HepG2 (cell line): ENCODE data around the gene MEGF6. TPM values are rescaled to one million over a fixed set of nuclear protein-coding genes. Genes with fewer than 3 reads are reported as not detected.

Experiments
- ATAC-seq: fragments of 200-7000 bp; cut with Tn5 transposase; 3 replicates; pipeline ENCODE4 v1.9.1; 2020; ENCODE audit warnings: mild to moderate bottlenecking, moderate library complexity
- BruUV-seq: library from RNA; stranded (reverse); fragments of 400-500 nt; replicated peaks from 2 replicates; lab custom pipeline; 2021; lab: Mats Ljungman, UMichigan
- CTCF ChIA-PET: fragments of 300-600 bp; formaldehyde crosslinking; extraction: SDS; loops from one replicate; lab custom pipeline; 2021; ENCODE audit warnings: low total read pairs, inconsistent platforms, low intra/inter-chr PET ratio; lab: Yijun Ruan, JAX
- POLR2A ChIA-PET: fragments of 350-600 bp; sonication (Branson Sonifier 250); formaldehyde crosslinking; loops from one replicate; lab custom pipeline; 2020; ENCODE audit warnings: antibody characterized with exemption, inconsistent platforms; lab: Yijun Ruan, JAX
- DNase-seq: peaks from one replicate; pipeline ENCODE4 v3.0.0-alpha.2; 2015; ENCODE audit warnings: low spot score
- FAIRE-seq: peaks from 3 replicates; lab custom pipeline; 2011; peaks lifted over from hg19 to GRCh38; lab: Jason Lieb, UNC
- H2AFZ ChIP-seq: one replicate; pipeline ENCODE4 v1.6.1; 2011; ENCODE audit warnings: low read length, inconsistent platforms
- H3K27ac ChIP-seq: fragments of 300-600 bp; 3 replicates; pipeline ENCODE4 v1.8.0; 2011; ENCODE audit warnings: mixed run types, mild to moderate bottlenecking, mixed read lengths, low read length, inconsistent platforms; ENCODE audit not compliant: insufficient read depth; ENCODE audit errors: extremely low read length
- H3K27me3 ChIP-seq, 2 experiments: fragments of 200-600 bp in 1 of 2; 2 replicates in 1 of 2; 3 replicates in 1 of 2; pipeline versions ENCODE4 v1.6.0 to v1.8.0; 2011; ENCODE audit warnings: low read length in 2 of 2, mild to moderate bottlenecking in 2 of 2, moderate library complexity in 2 of 2, inconsistent platforms in 1 of 2; ENCODE audit not compliant: insufficient read depth in 2 of 2, control insufficient read depth in 1 of 2
- H3K36me3 ChIP-seq, 2 experiments: fragments of 200-600 bp in 1 of 2; replicated peaks in 1 of 2; 2 replicates in 1 of 2; 3 replicates in 1 of 2; pipeline versions ENCODE4 v1.5.1 to v1.8.0; 2011; ENCODE audit warnings: low read length in 2 of 2, inconsistent platforms in 1 of 2; ENCODE audit not compliant: insufficient read depth in 2 of 2, control insufficient read depth in 1 of 2
- H3K4me1 ChIP-seq: 2 replicates; pipeline ENCODE4 v1.5.1; 2012; ENCODE audit warnings: low read length, inconsistent platforms; ENCODE audit not compliant: insufficient read depth
- H3K4me2 ChIP-seq: 2 replicates; pipeline ENCODE4 v1.6.0; 2011; ENCODE audit warnings: low read depth, low read length, inconsistent platforms
- H3K4me3 ChIP-seq, 3 experiments: fragments of 200-600 bp in 1 of 3; sonication (generic), shearing (Covaris generic) in 1 of 3; replicated peaks in 1 of 3; 2 replicates each; pipeline ENCODE4 v1.5.1; 2011 to 2016; ENCODE audit warnings: low read length in 3 of 3, inconsistent platforms in 2 of 3, low read depth in 2 of 3, mild to moderate bottlenecking in 2 of 3, control low read depth in 1 of 3, mixed read lengths in 1 of 3; ENCODE audit not compliant: insufficient read depth in 1 of 3
- H3K79me2 ChIP-seq: one replicate; pipeline ENCODE4 v1.6.1; 2011; ENCODE audit warnings: low read length, inconsistent platforms; ENCODE audit not compliant: insufficient read depth
- H3K9ac ChIP-seq: 2 replicates; pipeline ENCODE4 v1.6.0; 2011; ENCODE audit warnings: mild to moderate bottlenecking, low read depth, low read length, inconsistent platforms; ENCODE audit not compliant: insufficient read depth
- H3K9me3 ChIP-seq: 2 replicates; pipeline ENCODE4 v1.5.1; 2012; ENCODE audit warnings: mild to moderate bottlenecking, low read length
- H4K20me1 ChIP-seq: 2 replicates; pipeline ENCODE4 v1.6.0; 2011; ENCODE audit warnings: inconsistent platforms, mild to moderate bottlenecking, low read length, moderate library complexity; ENCODE audit not compliant: insufficient read depth
- CENPT ChIP-seq: sonication (generic); formaldehyde crosslinking; IDR thresholded peaks from 2 replicates; pipeline ENCODE4 v1.8.0; 2022; ENCODE audit warnings: low read depth, mild to moderate bottlenecking, moderate library complexity, missing genetic modification reagents
- MIXL1 ChIP-seq: IDR thresholded peaks from 2 replicates; pipeline ENCODE4 v1.6.1; 2016
- RNF219 ChIP-seq: sonication (generic); formaldehyde crosslinking; IDR thresholded peaks from 2 replicates; pipeline ENCODE4 v1.5.0; 2020; ENCODE audit warnings: mild to moderate bottlenecking, missing genetic modification reagents
- THAP7 ChIP-seq: sonication (generic); formaldehyde crosslinking; IDR thresholded peaks from 2 replicates; pipeline ENCODE4 v1.8.1; 2023; ENCODE audit warnings: mild to moderate bottlenecking, missing genetic modification reagents
- ZNF770 ChIP-seq: sonication (generic); formaldehyde crosslinking; IDR thresholded peaks from 2 replicates; pipeline ENCODE4 v1.5.0; 2020; ENCODE audit warnings: mild to moderate bottlenecking, missing genetic modification reagents
- WGBS: methylation state at CpG from one replicate; pipeline ENCODE4 v1.1.6; 2017; ENCODE audit warnings: low lambda C conversion rate; 5-methylcytosine and 5-hydroxymethylcytosine counted together
- in situ Hi-C: cut with HindIII; loops from 2 replicates; pipeline ENCODE4 v1.10.0; 2017; ENCODE audit warnings: low pct_unique_long_range_greater_than_20kb; ENCODE audit not compliant: extremely low pct_ligation_motif_present
- intact Hi-C: fragments of 100-400 bp; cut with micrococcal nuclease; formaldehyde crosslinking; loops from one replicate; pipeline ENCODE4 v1.10.0; 2022; ENCODE audit not compliant: unreplicated experiment
- polyA plus RNA-seq, 8 experiments: library from polyadenylated mRNA; depleted of rRNA in 3 of 8; stranded (reverse) in 7 of 8; unstranded in 1 of 8; fragments of >200 nt; fragmentation: Illumina TruSeq in 4 of 8; extraction: Trizol in 4 of 8; gene quantifications; 2 replicates each; pipeline versions ENCODE4 v1.2.1 to v1.2.3, GENCODE V29; 2011 to 2016; ENCODE audit warnings: low read depth in 4 of 8, missing spikeins in 1 of 8, mixed read lengths in 1 of 8; ENCODE audit not compliant: insufficient read depth in 1 of 8
- total RNA-seq, 5 experiments: library from RNA; depleted of rRNA; stranded (reverse); fragments of >200 nt; fragmentation: Illumina TruSeq; extraction: Trizol; gene quantifications; 2 replicates each; pipeline ENCODE4 v1.2.3, GENCODE V29; 2016; ENCODE audit warnings: low read depth in 1 of 5

The MEGF6 gene
- total and polyA plus RNA-seq, 2 of the 13 experiments (the other 11 are each of a cell fraction or from before 2014, with no cell fraction given), result 1.9 TPM

GRCh38 chr1:3492545-3493246 is 118.6 kb downstream of the MEGF6 start:
- intact Hi-C loops, result loop anchor here (5.0 kb wide), 1 partner anchor 125 kb away; no protein-coding TSS in a partner anchor
- WGBS, result 51% methylated on average over 5 of the region's 17 CpGs
- H3K4me3 ChIP-seq, result no peak overlapping the region
- peaks cover 11% of the 10 kb centered on the region; the same call in 1 of the 2 replicates for H3K9me3 ChIP-seq
- H3K4me2 ChIP-seq, result no peak overlapping the region
- no peak overlapping the region for H3K27ac ChIP-seq
- in situ Hi-C loops, result no loop called here
- ChIA-PET POLR2A (no interaction called here), CTCF (no interaction called here)
- no peaks in the 10 kb centered on the region for H3K4me1 ChIP-seq
- H2AFZ ChIP-seq, result no peak overlapping the region
- TF ChIP-seq CENPT (CRISPR knock-in tag) (no peak), MIXL1 (CRISPR knock-in tag) (no peak)
- H3K79me2 ChIP-seq, result no peaks in the 10 kb centered on the region
- no peak overlapping the region for H3K9ac ChIP-seq
- no TSS peak for BruUV-seq
- no peaks in the 10 kb centered on the region for H4K20me1 ChIP-seq
- no peak for ATAC-seq
- peaks cover 12 to 38% of the 10 kb centered on the region in 2 experiments; a peak in 4 of 5 replicates for H3K27me3 ChIP-seq
- no peaks in the 10 kb centered on the region for H3K36me3 ChIP-seq
- DNase-seq, result no peak
- FAIRE-seq, result no peak

GRCh38 chr1:3491291-3492246 is 119.7 kb downstream of the MEGF6 start:
- H3K9ac ChIP-seq, result no peak overlapping the region
- peaks cover 7 to 27% of the 10 kb centered on the region in 2 experiments; a peak in 4 of 5 replicates for H3K27me3 ChIP-seq
- H2AFZ ChIP-seq, result no peak overlapping the region
- CTCF ChIA-PET, result interaction anchor here (0.8 to 2.5 kb wide), 3 partner anchors 127 to 233 kb away, joined by 3 to 11 read pairs (median 5); no protein-coding TSS in a partner anchor
- H3K79me2 ChIP-seq, result no peaks in the 10 kb centered on the region
- intact Hi-C loops, result loop anchor here (5.0 kb wide), 1 partner anchor 126 kb away; no protein-coding TSS in a partner anchor
- H3K4me2 ChIP-seq, result no peak overlapping the region
- no TSS peak for BruUV-seq
- ATAC-seq (peak; percentile 71), DNase-seq (peak; percentile 24), FAIRE-seq (no peak)
- POLR2A ChIA-PET, result no interaction called here
- H3K4me3 ChIP-seq, result no peak overlapping the region
- H3K4me1 ChIP-seq, result no peaks in the 10 kb centered on the region
- in situ Hi-C loops, result no loop called here
- peaks cover 11% of the 10 kb centered on the region; the same call in 1 of the 2 replicates for H3K9me3 ChIP-seq
- no peaks in the 10 kb centered on the region for H4K20me1 ChIP-seq
- no peaks in the 10 kb centered on the region for H3K36me3 ChIP-seq
- no peak overlapping the region for H3K27ac ChIP-seq
- WGBS, result 42% methylated on average over 7 of the region's 41 CpGs
- TF ChIP-seq ZNF770 (CRISPR knock-in tag) (no peak), THAP7 (CRISPR knock-in tag) (no peak), RNF219 (no peak)
